ENCODE data around the gene EEA1. TPM values are rescaled to one million over a fixed set of nuclear protein-coding genes. Genes with fewer than 3 reads are reported as not detected.

EEA1 gene
- total RNA-seq, 2 experiments from 2014 or later, result 20.8 to 21.7 TPM

DNA sequence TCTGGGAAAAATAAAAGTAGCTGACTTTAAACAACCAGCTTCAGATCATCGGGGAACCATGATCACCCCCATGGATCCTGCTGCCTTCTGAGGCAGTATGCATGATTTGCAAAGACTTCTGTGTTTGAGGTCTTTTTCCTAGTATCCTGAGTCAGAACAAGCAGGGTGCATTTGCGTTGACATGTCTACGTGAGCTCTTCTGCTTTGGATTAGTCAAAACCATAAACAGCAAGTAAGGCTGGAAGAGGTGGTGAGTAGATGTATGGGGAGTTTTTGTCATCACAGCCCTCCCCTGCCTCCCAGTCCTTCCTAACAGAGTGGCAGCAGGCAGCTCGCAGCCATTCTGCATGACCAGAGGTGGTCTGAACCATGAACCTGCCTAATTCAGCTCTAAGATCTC lies 202.2 kb downstream of the EEA1 start:
- H3K9me3 Mint-ChIP-seq, result peaks cover 5% of the 10 kb centered on the region
- peaks cover 2% of the 10 kb centered on the region for H3K27me3 Mint-ChIP-seq
- no peak overlapping the region for H3K27ac Mint-ChIP-seq
- ChIA-PET CTCF (no interaction called here), POLR2A (no interaction called here)
- no peaks in the 10 kb centered on the region for H3K36me3 Mint-ChIP-seq (ENCODE audit: low read depth)
- DNase-seq (no peak), ATAC-seq (no peak)
- H3K4me1 Mint-ChIP-seq (ENCODE audit: low read depth), result no peaks in the 10 kb centered on the region
- intact Hi-C loops (cut with micrococcal nuclease), result no loop called here
- no peak overlapping the region for H3K4me3 Mint-ChIP-seq
- TF ChIP-seq, protein P1, sequence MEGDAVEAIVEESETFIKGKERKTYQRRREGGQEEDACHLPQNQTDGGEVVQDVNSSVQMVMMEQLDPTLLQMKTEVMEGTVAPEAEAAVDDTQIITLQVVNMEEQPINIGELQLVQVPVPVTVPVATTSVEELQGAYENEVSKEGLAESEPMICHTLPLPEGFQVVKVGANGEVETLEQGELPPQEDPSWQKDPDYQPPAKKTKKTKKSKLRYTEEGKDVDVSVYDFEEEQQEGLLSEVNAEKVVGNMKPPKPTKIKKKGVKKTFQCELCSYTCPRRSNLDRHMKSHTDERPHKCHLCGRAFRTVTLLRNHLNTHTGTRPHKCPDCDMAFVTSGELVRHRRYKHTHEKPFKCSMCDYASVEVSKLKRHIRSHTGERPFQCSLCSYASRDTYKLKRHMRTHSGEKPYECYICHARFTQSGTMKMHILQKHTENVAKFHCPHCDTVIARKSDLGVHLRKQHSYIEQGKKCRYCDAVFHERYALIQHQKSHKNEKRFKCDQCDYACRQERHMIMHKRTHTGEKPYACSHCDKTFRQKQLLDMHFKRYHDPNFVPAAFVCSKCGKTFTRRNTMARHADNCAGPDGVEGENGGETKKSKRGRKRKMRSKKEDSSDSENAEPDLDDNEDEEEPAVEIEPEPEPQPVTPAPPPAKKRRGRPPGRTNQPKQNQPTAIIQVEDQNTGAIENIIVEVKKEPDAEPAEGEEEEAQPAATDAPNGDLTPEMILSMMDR (IDR thresholded peaks at IDR 0.05), result no peak

DNA sequence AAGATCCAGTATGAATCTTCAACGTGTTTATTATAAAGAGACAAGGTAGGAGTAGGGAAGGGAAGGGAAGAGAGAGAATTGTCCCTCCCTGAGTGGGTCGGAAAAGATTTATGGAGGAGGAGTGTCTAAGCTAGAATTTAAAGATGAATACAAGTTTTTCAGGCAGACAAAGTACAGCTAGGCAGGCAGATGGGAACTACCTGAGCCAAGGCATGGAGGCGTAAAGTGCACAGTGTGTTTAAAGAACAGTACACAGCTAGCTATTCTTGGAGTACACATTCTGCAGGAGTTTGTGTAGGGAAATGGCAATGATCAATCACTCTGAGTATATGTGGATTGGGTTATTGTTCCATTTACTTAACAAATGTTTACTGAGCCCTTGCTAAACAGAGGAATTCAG lies 206.2 kb downstream of the EEA1 start:
- peaks cover 5% of the 10 kb centered on the region for H3K9me3 Mint-ChIP-seq
- ChIA-PET POLR2A (no interaction called here), CTCF (no interaction called here)
- DNase-seq (no peak), ATAC-seq (no peak)
- no peaks in the 10 kb centered on the region for H3K4me1 Mint-ChIP-seq (ENCODE audit: low read depth)
- TF ChIP-seq, protein P1 (IDR thresholded peaks at IDR 0.05), result no peak
- intact Hi-C loops (cut with micrococcal nuclease), result no loop called here
- H3K36me3 Mint-ChIP-seq (ENCODE audit: low read depth), result no peaks in the 10 kb centered on the region
- peaks cover 1% of the 10 kb centered on the region for H3K27me3 Mint-ChIP-seq
- no peak overlapping the region for H3K27ac Mint-ChIP-seq
- no peak overlapping the region for H3K4me3 Mint-ChIP-seq

DNA sequence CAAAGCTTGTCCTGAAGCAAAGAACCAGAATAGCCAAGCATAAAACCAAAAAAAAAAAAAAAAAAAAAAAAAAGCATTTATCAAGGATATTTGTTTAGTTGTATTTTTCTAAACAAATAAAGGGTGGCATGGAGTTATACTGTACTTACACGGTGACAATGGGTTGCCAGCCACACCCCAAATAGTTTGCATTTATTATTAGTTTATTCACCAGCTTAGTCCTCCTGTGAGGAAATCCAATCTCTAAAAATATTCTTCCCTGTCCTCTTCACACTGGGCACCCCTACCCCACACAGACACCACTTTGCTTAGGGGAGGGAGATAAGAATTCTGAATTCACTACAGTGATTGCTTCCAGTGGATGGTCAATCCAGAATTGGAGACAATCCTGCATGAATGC lies 207.4 kb downstream of the EEA1 start:
- ATAC-seq (no peak), DNase-seq (no peak)
- Mint-ChIP-seq H3K4me1 (ENCODE audit: low read depth) (no peaks in the 10 kb centered on the region), H3K27ac (no peak overlapping the region), H3K27me3 (peaks cover 1% of the 10 kb centered on the region), H3K36me3 (ENCODE audit: low read depth) (no peaks in the 10 kb centered on the region), H3K9me3 (peaks cover 5% of the 10 kb centered on the region), H3K4me3 (no peak overlapping the region)
- intact Hi-C loops (cut with micrococcal nuclease), result no loop called here
- TF ChIP-seq, protein P1 (IDR thresholded peaks at IDR 0.05), result no peak
- POLR2A ChIA-PET, result no interaction called here
- CTCF ChIA-PET, result no interaction called here

DNA sequence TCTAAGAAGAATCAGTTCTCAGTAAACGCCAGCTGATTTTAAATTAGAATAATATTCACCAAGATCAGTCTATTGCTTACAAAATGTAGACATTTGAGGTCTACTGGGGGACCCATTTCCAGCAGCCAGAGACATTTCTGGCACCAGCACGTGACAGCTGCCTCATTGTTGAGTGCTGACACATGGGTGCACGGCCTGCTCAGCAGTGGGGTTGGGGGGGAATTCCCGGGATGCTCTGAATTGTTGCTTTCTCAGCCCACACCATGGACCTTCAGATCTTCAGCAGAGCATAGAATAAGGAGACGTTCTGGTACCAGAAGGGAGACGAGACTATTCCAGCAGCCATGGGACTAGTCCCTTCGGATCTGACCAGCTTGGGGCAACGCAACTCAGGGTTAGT lies 208.0 kb downstream of the EEA1 start:
- DNase-seq (no peak), ATAC-seq (no peak)
- TF ChIP-seq, protein P1 (IDR thresholded peaks at IDR 0.05), result no peak
- no peaks in the 10 kb centered on the region for H3K4me1 Mint-ChIP-seq (ENCODE audit: low read depth)
- peaks cover 5% of the 10 kb centered on the region for H3K9me3 Mint-ChIP-seq
- peaks cover 1% of the 10 kb centered on the region for H3K27me3 Mint-ChIP-seq
- ChIA-PET POLR2A (no interaction called here), CTCF (no interaction called here)
- H3K27ac Mint-ChIP-seq, result no peak overlapping the region
- intact Hi-C loops (cut with micrococcal nuclease), result no loop called here
- no peaks in the 10 kb centered on the region for H3K36me3 Mint-ChIP-seq (ENCODE audit: low read depth)
- H3K4me3 Mint-ChIP-seq, result no peak overlapping the region

Other genes starting within 250 kb of the EEA1 start
- gene PLEKHG7, start 226.3 kb downstream of the EEA1 start, total RNA-seq, result not detected